SK-MEL-5 (cell line): Measurements from ENCODE around the gene KCTD4. TPM values are rescaled to one million over a fixed set of nuclear protein-coding genes. Genes with fewer than 3 reads are reported as not detected.

Source experiments
- DNase-seq: peaks from one replicate; pipeline ENCODE4 v3.0.0-alpha.2; 2016; ENCODE audit warnings: low read depth, low spot score
- in situ Hi-C: cut with HindIII; loops from 2 replicates; pipeline ENCODE4 v1.10.0; 2016; ENCODE audit warnings: low sequenced_read_pairs, high pct_unique_total_duplicates, low pct_unique_long_range_greater_than_20kb
- total RNA-seq: library from RNA; depleted of rRNA; stranded (reverse); fragments of >200 nt; shearing (Covaris generic); gene quantifications from 2 replicates; pipeline ENCODE4 v1.2.3, GENCODE V29; 2014

KCTD4 gene
- total RNA-seq, 1 experiment from 2014 or later: 0.34 TPM

DNA sequence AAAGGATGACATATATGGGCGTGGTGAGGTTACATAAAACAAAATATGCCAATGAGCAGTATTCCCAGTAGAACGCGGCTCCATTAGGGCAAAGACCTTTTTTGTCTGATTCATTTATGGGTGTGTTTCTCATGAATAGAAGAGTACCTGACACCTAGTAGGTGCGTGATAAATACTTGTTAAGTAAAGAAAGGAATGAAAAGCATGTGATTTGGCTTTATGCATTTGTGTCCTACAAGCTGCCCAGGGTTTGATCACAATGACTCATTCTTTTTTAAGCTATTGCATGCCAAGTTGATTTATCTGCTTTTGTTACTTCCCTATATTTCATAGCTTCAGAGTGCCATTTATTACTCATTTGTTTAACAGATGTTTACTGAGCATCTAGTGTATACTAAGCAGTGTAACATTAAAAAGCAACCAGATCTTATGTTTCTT, 19.1 kb upstream of the KCTD4 start:
- in situ Hi-C loops: no loop called here

DNA sequence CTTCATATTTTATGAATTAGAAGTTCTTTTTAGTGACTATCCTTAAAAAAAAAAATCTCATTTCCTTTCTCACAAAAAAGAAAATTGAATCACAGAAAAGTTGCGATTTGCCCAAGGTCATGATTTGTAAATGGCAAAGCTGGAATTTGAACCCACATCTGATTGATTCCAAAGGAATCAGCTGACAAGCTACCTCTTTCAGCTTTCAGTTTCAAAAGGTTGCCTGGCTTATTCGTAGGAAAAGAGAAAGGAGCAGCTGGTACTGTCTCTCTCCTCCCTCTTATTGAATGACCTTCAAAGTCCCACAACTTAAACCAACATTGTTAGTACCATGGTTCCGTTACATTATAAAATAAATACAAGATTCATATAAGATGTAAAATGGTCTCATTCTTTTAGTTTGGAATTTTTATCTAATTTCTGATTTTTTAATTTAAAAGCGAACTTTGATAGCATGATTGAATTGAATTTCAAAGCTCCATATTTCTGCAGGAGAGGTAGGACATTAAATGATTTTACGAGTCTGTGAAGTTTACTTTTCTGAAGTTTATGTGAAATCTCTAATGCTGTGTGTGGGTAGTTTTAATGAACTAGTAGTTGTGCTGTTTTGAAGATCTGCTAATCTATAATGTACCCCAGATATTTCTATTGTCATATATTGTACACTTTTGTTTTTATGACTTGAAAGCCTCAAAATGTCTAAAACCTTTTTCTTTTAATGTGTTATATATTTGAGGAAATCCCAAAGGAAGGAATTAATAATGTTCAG, 18.5 kb upstream of the KCTD4 start:
- DNase-seq: peak; percentile 65
- in situ Hi-C loops: no loop called here

More for the DNA sequence above, 19.1 kb upstream of the KCTD4 start:
- peak; percentile 41 for DNase-seq

DNA sequence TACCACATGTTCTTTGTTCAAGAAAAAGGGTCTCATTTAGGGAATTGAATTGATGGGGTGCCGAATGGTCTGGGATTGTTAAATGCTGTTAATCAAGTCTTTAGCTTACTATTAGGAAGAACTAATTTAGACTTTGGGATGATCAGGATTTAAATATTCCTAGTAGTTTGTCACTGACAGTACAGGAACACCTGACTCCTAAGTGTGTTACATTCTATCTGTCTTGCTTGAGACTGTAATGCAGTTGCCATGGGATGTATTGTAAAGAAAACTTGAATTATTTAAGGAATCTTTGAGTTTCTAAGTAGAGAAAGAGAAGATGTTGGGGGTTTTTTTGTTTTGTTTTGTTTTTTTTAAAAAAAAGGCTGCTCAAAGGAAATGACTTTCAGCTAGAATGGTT, 17.8 kb upstream of the KCTD4 start:
- no peak for DNase-seq
- in situ Hi-C loops: no loop called here

DNA sequence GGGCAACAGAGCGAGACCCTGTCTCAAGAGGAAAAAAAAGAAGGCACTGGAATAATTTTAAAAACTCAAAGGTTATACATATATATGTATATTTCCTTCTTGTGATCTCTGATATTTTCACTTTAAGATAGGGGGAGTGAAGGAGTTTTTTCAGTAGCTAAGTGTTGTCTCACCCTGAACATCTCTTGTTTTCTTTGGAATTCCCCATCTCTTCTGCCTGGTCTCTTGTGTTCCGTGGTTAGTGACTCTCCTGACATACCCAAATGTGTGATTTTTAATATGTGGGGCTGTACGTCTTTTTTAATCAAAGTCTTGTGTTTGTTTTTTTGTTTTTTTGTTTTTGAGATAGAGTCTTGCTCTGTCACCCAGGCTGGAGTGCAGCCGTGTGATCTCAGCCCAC, 15.3 kb upstream of the KCTD4 start:
- DNase-seq: no peak
- in situ Hi-C loops: no loop called here

DNA sequence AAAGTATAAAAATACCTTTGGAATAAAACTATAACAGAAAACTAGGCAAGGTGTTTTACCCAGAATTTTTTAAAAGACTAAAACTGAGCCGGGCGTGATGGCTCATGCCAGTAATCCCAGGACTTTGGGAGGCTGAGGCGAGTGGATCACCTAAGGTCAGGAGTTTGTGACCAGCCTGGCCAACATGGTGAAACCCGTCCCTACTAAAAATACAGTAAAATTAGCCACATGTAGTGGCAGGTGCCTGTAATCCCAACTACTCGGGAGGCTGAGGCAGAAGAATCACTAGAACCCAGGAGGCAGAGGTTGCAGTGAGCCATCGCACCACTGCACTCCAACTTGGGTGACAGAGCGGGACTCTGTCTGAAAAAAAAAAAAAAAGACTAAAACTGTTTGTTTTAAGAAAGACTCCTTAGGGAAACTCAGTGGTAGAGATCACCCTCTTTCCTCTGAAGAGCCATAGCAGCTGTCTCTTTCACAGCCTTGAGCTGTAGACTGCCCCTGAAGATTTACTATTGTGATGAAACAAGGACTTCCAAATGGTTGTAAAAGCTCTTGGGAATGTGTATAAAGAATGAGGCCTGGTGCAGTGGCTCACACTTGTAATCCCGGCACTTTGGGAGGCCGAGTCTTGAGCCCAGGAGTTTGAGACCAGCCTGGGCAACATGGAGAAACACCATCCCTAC, 14.7 kb upstream of the KCTD4 start:
- DNase-seq: no peak
- in situ Hi-C loops: no loop called here

DNA sequence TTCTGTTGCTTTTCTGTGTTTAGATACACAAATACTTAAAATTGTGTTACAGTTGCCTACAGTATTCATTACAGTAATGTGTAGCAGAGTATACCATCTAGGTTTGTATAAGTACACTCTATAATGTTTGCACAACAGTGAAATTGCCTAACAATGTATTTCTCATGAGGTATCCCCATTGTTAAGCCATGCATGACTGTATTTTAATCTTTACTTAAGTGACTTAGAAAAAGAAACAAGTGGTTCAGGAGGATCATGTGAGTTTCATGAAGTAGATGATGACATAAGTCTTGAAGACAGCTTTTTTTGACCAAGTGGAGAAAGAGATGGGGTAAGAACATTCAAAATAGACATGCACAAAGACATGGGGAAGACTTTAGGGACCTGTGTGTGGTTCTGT, 8.4 kb upstream of the KCTD4 start:
- in situ Hi-C loops: no loop called here
- no peak for DNase-seq

DNA sequence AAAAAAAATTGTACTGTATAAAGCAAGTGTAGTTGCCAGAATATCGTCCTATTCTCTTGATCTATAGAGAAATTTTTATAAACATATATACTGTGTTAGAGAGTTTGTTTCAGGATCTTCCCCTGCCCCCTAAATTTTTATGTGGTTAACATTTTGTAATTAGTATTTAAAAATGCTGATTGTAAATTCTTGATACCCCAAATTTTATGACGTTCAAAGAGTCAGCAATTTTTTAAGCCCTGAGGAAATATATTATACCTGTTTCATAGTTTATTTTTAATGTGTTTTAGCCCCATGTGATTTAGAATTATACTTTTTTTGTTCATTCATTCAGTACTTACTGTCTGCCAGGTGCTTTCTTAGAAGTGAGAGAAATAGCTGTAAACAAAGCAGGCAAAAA, 7.3 kb upstream of the KCTD4 start:
- no peak for DNase-seq
- in situ Hi-C loops: no loop called here

DNA sequence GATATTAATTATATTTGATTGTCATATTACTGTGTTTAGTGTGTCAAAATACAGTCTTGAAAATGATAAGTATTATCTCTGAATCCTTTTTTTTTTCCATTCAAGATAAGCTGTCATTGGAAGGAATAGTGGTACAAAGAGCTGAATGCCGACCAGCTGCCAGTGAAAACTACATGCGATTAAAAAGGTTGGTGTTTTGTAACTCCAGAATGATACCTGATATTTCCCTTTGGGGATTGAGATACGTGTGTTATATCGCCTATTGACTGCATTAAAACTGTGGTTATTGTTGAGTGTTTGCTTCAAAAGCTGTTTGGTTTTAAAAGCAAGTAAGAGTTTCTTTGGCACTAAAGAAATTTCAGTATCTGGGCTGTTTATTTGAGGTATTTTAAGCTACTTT, 6.5 kb upstream of the KCTD4 start:
- in situ Hi-C loops: no loop called here
- no peak for DNase-seq

DNA sequence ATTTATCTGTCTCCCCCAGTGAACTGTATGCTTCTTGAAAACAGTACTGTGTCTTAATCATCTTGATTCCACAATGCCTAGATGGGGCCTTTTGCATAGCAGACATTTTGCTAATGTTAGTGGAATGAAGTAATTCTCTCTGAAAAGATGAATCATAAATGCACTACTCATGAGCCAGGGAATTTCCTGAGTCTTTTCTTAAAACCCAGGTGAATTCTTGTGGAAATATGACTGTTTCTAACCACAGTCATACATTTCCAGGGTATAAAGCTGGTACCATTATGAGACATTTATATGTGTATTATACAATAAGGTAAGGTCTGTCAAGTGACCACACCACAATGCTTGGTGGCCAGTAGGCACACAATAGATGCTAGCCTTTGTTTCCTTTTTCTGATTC, 5.5 kb upstream of the KCTD4 start:
- in situ Hi-C loops: no loop called here
- DNase-seq: no peak

DNA sequence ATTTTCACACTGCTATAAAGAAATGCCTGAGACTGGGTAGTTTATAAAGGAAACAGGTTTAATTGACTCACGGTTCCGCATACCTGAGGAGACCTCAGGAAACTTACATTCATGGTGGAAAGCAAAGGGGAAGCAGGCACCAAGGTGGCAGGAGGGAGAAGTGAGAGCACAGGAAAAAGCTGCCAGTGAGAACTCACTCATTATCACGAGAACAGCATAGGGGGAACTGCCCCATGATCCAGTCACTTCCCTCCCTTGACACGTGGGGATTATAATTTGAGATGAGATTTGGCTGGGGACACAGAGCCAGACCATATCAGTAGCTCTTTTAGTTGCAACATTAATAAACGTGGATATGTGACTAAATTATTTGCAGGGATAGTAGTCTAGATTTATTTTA, 4.3 kb upstream of the KCTD4 start:
- no peak for DNase-seq
- in situ Hi-C loops: no loop called here

DNA sequence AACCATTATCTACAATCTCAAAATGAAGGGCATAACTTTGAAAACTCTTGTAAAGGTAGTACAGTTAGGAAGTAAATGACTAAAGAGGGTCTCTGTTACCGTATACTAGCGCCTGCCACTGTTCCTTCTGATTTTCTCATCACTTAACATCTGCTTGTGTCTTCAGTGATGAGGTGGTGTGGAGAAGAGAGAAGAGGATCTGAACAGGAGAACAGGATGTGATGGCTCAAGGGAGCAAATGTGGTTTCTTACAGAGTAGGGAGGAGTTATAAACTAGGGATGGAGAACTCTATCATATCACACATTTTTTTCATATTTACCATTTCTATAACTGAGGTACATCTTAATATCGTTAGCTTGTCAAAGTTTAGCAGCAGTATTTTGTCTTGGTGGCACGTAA, 1.1 kb downstream of the KCTD4 start:
- in situ Hi-C loops: no loop called here

DNA sequence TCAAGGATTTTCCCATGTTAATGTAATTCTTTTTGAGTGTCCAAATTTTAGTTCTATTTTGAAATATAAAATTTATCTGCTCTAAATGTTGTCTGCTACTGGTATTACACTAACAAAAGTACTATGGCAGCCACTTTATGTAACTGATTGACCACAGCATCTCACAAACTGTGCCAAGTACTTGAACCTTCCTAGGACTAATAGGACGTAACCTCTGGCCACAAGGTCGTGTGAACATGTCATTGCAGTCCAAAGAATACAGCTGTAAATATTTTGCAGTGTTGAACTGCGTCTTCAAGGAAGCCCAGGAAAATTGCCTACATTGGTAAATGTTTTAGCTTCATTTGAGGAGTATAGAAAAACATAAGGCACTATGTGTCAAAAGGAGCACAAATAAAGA, 1.9 kb downstream of the KCTD4 start:
- in situ Hi-C loops: no loop called here

More for the DNA sequence above, 1.1 kb downstream of the KCTD4 start:
- DNase-seq: no peak

DNA sequence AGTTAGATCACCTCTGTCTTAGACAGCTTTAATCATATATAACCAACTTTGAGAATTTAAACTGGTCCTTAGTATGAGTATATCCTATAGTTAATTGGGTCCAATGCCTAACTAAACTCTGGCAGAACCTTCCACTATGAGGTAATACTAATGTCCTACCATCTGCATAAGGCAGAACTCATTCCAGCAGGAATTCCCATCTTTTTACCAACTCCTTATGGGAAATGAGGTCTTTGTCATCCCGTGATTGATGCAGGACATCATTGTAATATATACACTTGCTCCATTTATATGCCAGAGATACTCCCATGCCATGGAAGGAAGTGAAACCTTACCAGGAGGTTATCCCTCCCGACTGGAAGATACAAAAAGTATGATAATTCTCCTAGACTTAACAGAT, 2.8 kb downstream of the KCTD4 start:
- peak; percentile 39 for DNase-seq
- in situ Hi-C loops: no loop called here

More for the DNA sequence above, 1.9 kb downstream of the KCTD4 start:
- DNase-seq: no peak

DNA sequence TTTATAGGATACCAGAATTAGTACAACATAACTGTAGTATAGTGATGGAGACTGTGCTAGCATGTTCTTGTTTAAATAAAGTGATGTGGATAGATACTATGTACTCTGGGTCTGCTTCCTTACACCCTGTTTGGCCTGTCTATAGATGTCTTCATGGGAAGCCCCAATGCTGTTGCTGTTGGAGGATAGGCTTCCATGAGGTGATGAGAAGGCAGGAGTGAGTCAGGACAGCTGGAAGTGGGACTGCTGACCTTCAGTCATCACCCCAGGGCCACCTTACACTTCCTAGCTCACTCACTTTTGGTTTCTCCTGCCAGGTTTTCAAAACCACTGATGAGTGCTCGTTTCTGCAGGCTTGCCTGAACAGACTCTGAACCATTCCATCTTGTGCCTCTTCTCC, 4.2 kb downstream of the KCTD4 start:
- no peak for DNase-seq
- in situ Hi-C loops: no loop called here

DNA sequence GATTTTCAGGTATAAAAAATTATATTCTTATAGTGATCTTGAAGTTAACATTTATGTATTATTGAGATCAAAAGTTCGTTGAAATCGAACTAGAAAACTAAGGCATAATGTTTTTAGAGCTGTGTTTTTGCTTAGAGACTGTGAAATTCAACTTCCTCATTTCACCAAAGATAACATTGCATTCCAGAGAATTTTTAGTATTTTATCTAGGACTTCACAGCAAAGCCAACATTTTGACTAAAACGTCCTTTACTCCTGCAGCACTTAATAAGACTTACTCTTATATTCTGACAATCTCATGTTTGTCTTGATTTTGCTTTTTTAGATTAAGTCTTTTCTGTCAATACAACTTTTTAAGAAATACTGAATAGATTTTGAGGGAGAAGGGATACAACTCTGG, 4.7 kb downstream of the KCTD4 start:
- in situ Hi-C loops: no loop called here
- DNase-seq: no peak

DNA sequence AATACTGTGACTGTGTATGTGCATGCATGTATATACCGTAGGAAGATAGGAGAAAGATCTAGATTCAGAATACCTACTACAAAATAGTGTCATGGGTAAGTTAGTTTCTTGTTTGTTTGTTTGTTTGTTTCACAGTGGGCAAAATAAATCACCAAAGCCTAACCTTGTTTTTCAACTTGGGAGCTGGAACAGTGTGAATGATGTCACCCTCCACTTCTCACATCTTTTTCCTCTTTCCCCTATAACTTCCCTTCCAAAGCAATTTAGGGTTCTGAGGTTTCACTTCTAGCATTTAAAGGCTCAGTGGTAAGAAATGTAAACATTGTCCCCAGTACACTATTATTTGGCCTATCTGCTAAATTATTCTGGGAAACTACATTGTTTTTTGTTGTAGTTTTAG, 5.4 kb downstream of the KCTD4 start:
- in situ Hi-C loops: no loop called here
- DNase-seq: no peak

DNA sequence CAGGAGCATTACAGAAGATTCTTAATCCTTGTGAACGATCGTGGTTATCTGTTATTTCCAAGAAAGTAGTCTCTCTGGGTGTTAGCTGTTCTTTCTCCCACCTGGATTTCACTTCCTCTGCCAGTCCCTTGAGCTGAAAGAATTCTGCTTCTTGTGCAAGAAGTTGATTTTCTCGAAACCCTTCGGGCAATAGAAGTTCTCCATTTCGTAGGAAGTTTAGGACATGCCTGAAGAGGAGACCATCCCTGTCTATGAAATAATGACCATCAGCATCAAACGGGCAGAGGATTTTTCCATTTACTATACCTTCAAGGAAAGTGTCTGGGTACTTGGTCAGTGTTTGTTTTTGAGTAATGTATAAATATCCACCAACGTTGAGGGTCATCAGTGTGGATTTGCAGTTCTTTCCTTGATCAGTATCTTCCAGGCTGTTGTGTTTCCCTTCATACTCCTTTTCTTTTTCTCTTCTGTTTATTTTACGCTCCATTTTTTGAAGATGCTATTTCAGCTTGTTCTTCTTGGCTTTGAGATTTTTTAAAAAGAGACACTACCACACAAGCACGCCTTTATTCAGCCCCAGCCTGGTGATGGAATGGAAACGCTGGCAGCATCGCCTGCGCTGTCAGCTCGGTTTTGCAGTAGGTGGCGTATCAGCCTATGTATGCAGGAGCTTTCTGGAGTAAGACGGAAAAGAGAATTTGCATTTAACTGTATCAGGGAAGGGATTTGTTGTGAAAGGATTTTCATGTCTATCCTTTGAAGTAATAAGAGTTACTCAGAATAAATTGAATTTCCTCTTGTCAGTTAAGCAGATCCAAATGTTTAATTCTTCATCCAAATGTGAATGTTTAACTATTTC, 6.5 kb downstream of the KCTD4 start:
- in situ Hi-C loops: no loop called here
- peak; percentile 82 for DNase-seq

DNA sequence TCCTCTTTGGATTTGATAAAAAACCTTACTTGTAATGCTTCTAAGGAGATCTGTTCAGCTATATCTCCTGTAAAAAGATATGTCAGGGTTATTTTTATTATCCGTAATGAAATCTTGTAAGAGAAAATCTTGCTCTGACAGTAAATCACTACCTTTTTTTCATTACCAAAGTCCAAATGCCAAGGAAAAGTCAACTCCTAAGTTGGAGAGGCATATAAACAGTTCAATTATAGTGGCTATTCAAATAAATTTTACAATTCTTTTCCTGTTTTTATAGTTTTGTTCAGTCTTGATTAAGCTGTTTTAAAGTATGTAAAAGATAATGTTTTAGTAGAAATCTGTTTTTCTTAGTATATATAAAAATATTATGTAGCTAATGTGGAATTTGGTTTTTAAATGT, 9.0 kb downstream of the KCTD4 start:
- in situ Hi-C loops: no loop called here

More for the DNA sequence above, 9.0 kb downstream of the KCTD4 start:
- no peak for DNase-seq
